Caco-2 (cell line): ENCODE measurements around the gene ARHGAP24. TPM values are rescaled to one million over a fixed set of nuclear protein-coding genes. Genes with fewer than 3 reads are reported as not detected.

ENCODE experiments used
- BruUV-seq: library from RNA; stranded (reverse); fragments of 400-500 nt; replicated peaks from 2 replicates; lab custom pipeline; 2021; lab: Mats Ljungman, UMichigan
- CTCF ChIA-PET: fragments of 300-600 bp; sonication (Branson Sonifier 250); formaldehyde crosslinking; loops from one replicate; lab custom pipeline; 2022; ENCODE audit warnings: antibody characterized with exemption; lab: Charles Lee
- POLR2A ChIA-PET: fragments of 300-600 bp; sonication (Branson Sonifier 250); formaldehyde crosslinking; loops from one replicate; lab custom pipeline; 2022; ENCODE audit warnings: antibody characterized with exemption; lab: Charles Lee
- DNase-seq, 2 experiments: peaks; one replicate each; pipeline versions ENCODE4 v3.0.0 to v3.0.0-alpha.2; 2020 to 2022
- H3K27me3 ChIP-seq: replicated peaks from 2 replicates; pipeline ENCODE4 v1.6.0; 2011; ENCODE audit warnings: low read length; ENCODE audit not compliant: control insufficient read depth, insufficient read depth
- H3K36me3 ChIP-seq: 2 replicates; pipeline ENCODE4 v1.5.1; 2011; ENCODE audit warnings: low read length; ENCODE audit not compliant: control insufficient read depth, insufficient read depth
- H3K4me1 ChIP-seq: fragments of 250-450 bp; sonication (Bioruptor Pico); 2 replicates; pipeline ENCODE4 v1.5.1; 2020; ENCODE audit warnings: mild to moderate bottlenecking
- H3K4me3 ChIP-seq: 2 replicates; pipeline ENCODE4 v1.5.1; 2011; ENCODE audit warnings: low read depth, mild to moderate bottlenecking, control low read depth, low read length
- H3K9me3 ChIP-seq: fragments of 250-450 bp; sonication (Bioruptor Pico); 2 replicates; pipeline ENCODE4 v1.5.1; 2020; ENCODE audit warnings: mild to moderate bottlenecking, moderate library complexity
- H3K27ac Mint-ChIP-seq: one replicate; pipeline ENCODE4 v1.8.0; 2022; ENCODE audit warnings: mixed read lengths; ENCODE audit not compliant: unreplicated experiment
- H3K27me3 Mint-ChIP-seq: one replicate; pipeline ENCODE4 v1.8.0; 2022; ENCODE audit warnings: mixed read lengths; ENCODE audit not compliant: insufficient read depth, unreplicated experiment
- H3K36me3 Mint-ChIP-seq: one replicate; pipeline ENCODE4 v1.8.0; 2022; ENCODE audit warnings: mild to moderate bottlenecking, mixed read lengths; ENCODE audit not compliant: insufficient read depth, unreplicated experiment
- H3K4me1 Mint-ChIP-seq: one replicate; pipeline ENCODE4 v1.8.0; 2022; ENCODE audit warnings: low read depth, mixed read lengths; ENCODE audit not compliant: unreplicated experiment
- H3K4me3 Mint-ChIP-seq: one replicate; pipeline ENCODE4 v1.8.0; 2022; ENCODE audit warnings: mild to moderate bottlenecking, moderate library complexity, mixed read lengths; ENCODE audit not compliant: unreplicated experiment
- H3K9me3 Mint-ChIP-seq: one replicate; pipeline ENCODE4 v1.8.0; 2022; ENCODE audit warnings: mixed read lengths; ENCODE audit not compliant: unreplicated experiment
- CTCF ChIP-seq, 2 experiments: fragments of 200-600 bp in 1 of 2; IDR thresholded peaks; 1 replicate in 1 of 2; 2 replicates in 1 of 2; pipeline versions ENCODE4 v1.5.1 to v1.8.0; 2011 to 2022; ENCODE audit warnings: antibody characterized with exemption in 1 of 2, control low read depth in 1 of 2, inconsistent platforms in 1 of 2, low read depth in 1 of 2, low read length in 1 of 2, mild to moderate bottlenecking in 1 of 2, moderate library complexity in 1 of 2; ENCODE audit not compliant: insufficient read depth in 1 of 2, severe bottlenecking in 1 of 2, unreplicated experiment in 1 of 2
- intact Hi-C: fragments of 100-400 bp; cut with micrococcal nuclease; formaldehyde crosslinking; loops from one replicate; pipeline ENCODE4 v1.10.0; 2022; ENCODE audit not compliant: unreplicated experiment
- total RNA-seq: library from RNA; stranded (reverse); gene quantifications from 2 replicates; pipeline ENCODE4 v1.2.3, GENCODE V29; 2022

The ARHGAP24 gene
- total RNA-seq, 1 experiment from 2014 or later = 2.8 TPM

DNA sequence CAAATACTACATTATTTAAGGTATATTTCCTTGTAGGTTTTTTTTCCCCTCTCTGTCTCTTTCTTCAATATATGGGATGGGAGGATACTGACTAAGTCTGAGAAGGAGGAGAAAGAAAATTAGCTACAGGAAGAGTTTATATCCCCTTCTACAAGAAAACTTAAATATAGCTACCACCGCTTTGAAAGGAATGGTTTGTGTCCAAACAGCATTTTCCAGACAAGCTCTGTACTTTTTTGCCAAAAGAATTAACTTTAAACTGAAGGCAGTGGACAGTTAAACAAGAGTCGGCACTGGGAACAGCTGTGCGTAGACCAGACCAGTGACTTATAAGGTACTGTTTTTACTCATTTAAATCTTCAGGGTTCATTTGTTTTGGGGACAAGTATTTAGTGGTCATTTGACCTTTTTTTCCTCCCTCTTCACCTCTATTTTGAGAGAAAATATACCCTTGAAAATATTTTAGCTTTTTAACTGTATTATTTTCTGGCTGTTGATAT is 303.7 kb downstream of the ARHGAP24 start:
- ChIA-PET POLR2A (no interaction called here), CTCF (interaction anchor here (2.2 kb wide), 1 partner anchor 18 kb away, joined by 7 read pairs; no protein-coding TSS in a partner anchor)
- H3K27me3 ChIP-seq = no peaks in the 10 kb centered on the region
- TF ChIP-seq CTCF (IDR thresholded peaks at IDR 0.05; ENCODE audit: insufficient read depth in 1 of 2, low read depth in 1 of 2, low read length in 1 of 2, severe bottlenecking in 1 of 2, unreplicated experiment in 1 of 2) = no peak
- BruUV-seq = no TSS peak
- no peak overlapping the region for H3K4me3 ChIP-seq
- H3K4me1 Mint-ChIP-seq = no peaks in the 10 kb centered on the region
- intact Hi-C loops = no loop called here
- no peaks in the 10 kb centered on the region for H3K9me3 ChIP-seq
- no peaks in the 10 kb centered on the region for H3K9me3 Mint-ChIP-seq
- H3K4me1 ChIP-seq = no peaks in the 10 kb centered on the region
- peaks cover 2% of the 10 kb centered on the region for H3K27me3 Mint-ChIP-seq
- H3K36me3 ChIP-seq = no peaks in the 10 kb centered on the region
- DNase-seq = no peak
- H3K27ac Mint-ChIP-seq = no peak overlapping the region
- H3K36me3 Mint-ChIP-seq = no peaks in the 10 kb centered on the region
- no peak overlapping the region for H3K4me3 Mint-ChIP-seq

- no peaks in the 10 kb centered on the region for H3K27me3 ChIP-seq
- H3K4me3 ChIP-seq = no peak overlapping the region
- ChIA-PET CTCF (interaction anchor here (2.2 kb wide), 1 partner anchor 17 kb away, joined by 7 read pairs; no protein-coding TSS in a partner anchor), POLR2A (no interaction called here)
- H3K4me3 Mint-ChIP-seq = no peak overlapping the region
- BruUV-seq = no TSS peak
- TF ChIP-seq CTCF (IDR thresholded peaks at IDR 0.05; ENCODE audit: insufficient read depth in 1 of 2, low read depth in 1 of 2, low read length in 1 of 2, severe bottlenecking in 1 of 2, unreplicated experiment in 1 of 2) = no peak
- DNase-seq = no peak
- no peaks in the 10 kb centered on the region for H3K36me3 ChIP-seq
- H3K27ac Mint-ChIP-seq = no peak overlapping the region
- H3K27me3 Mint-ChIP-seq = peaks cover 7% of the 10 kb centered on the region
- H3K4me1 Mint-ChIP-seq = no peaks in the 10 kb centered on the region
- no peaks in the 10 kb centered on the region for H3K4me1 ChIP-seq
- no peaks in the 10 kb centered on the region for H3K9me3 ChIP-seq
- no peaks in the 10 kb centered on the region for H3K36me3 Mint-ChIP-seq
- intact Hi-C loops = no loop called here
- H3K9me3 Mint-ChIP-seq = no peaks in the 10 kb centered on the region
These were observed 304.2 kb downstream of the ARHGAP24 start for GRCh38 chr4:85779165-85779564.

DNA sequence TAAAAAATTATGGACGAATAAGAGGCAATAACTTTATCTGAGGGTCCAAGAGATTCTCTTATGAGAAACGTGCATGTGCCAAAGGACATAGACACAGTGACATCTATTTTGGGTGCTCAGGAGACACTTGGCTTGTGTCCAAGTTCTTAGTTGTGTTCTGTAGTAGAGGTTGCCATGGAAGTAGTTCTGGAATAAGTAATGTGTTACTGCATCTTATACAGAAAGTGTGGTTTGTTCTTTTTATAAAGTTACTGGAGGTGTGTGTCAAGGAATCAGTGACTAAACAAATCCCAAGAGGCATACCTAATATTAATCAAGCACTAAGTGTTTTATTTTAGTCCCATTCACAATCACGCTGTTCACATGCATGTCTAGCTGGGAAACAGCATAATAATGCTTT is 305.7 kb downstream of the ARHGAP24 start:
- TF ChIP-seq CTCF (IDR thresholded peaks at IDR 0.05; ENCODE audit: insufficient read depth in 1 of 2, low read depth in 1 of 2, low read length in 1 of 2, severe bottlenecking in 1 of 2, unreplicated experiment in 1 of 2) = no peak
- no peaks in the 10 kb centered on the region for H3K36me3 ChIP-seq
- intact Hi-C loops = no loop called here
- CTCF ChIA-PET = no interaction called here
- H3K4me3 ChIP-seq = no peak overlapping the region
- Mint-ChIP-seq H3K27me3 (peaks cover 10% of the 10 kb centered on the region), H3K4me1 (no peaks in the 10 kb centered on the region), H3K9me3 (no peaks in the 10 kb centered on the region), H3K4me3 (no peak overlapping the region), H3K36me3 (no peaks in the 10 kb centered on the region), H3K27ac (no peak overlapping the region)
- no peaks in the 10 kb centered on the region for H3K27me3 ChIP-seq
- BruUV-seq = no TSS peak
- no peaks in the 10 kb centered on the region for H3K9me3 ChIP-seq
- no peaks in the 10 kb centered on the region for H3K4me1 ChIP-seq
- POLR2A ChIA-PET = no interaction called here
- DNase-seq = no peak
